Heart left ventricle (tissue), 13 donors: ENCODE data around the gene NIT2.

Source experiments
- POLR2A ChIP-seq, 2 donors: fragments of 450-650 bp; IDR thresholded peaks; one replicate each; pipeline ENCODE4 v1.6.1; 2017; ENCODE audit warnings: antibody characterized with exemption in 2 of 2, mild to moderate bottlenecking in 2 of 2, moderate library complexity in 2 of 2
- TF ChIP-seq, protein P1 (sequence below), 12 donors: fragments of 200-600 bp; sonication (generic) in 4 of 12; IDR thresholded peaks; one replicate each; pipeline versions ENCODE4 v1.5.0 to v1.8.0; 2018 to 2022; ENCODE audit warnings: antibody characterized with exemption in 12 of 12, mild to moderate bottlenecking in 5 of 12
- donor health status: ischemic (EF 13 %, LVEDD 7.1; RV severe dilation, severe dysfunction).
- donor health status: DM: no; HTN: yes; CAD: no.
- donor health status: DM: no; HTN: no; CAD: no.
- donor health status: ischemic (EF 25% LVEDD 6.9; RV normal size, moderate dysfunction).
- donor health status: ischemic (EF 25% LVEDD 5.7; RV mildly dilated, moderate dysfunction).
- donor health status: ischemic (EF 35%, LVEDD 5.7; RV mildly dilated, moderate dysfunction).
- donor health status: nonischemic (EF 11% LVEDD 7.7; RV severe dilation, severe dysfunction).
- donor health status: DM: yes; HTN: yes; CAD: no.
- donor health status: PGD.
- donor health status: ischemic (EF 29% LVEDD 5.4; RV normal size, mild dysfunction).
- donor health status: nonischemic (EF 23%, LVEDD 6.1; RV moderate dilation, normal function).

DNA sequence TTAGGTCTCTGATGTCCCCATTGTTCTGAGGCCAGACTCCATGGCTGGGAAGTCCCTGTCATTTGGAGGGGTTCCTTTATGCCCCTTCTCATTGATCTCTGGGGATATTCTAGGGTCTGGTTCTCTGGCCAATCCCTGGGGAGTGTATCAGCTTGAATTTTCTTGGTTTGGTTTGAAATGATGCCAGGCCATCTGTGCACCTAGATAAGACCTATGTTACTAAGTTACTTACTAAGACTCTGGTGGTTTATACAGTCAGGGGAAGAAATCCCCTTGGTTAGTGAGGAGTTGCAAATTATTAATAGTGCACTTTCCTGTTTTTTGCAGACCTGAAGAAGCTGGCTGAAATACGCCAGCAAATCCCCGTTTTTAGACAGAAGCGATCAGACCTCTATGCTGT is 20.3 kb downstream of the NIT2 start:
- TF ChIP-seq, protein P1, sequence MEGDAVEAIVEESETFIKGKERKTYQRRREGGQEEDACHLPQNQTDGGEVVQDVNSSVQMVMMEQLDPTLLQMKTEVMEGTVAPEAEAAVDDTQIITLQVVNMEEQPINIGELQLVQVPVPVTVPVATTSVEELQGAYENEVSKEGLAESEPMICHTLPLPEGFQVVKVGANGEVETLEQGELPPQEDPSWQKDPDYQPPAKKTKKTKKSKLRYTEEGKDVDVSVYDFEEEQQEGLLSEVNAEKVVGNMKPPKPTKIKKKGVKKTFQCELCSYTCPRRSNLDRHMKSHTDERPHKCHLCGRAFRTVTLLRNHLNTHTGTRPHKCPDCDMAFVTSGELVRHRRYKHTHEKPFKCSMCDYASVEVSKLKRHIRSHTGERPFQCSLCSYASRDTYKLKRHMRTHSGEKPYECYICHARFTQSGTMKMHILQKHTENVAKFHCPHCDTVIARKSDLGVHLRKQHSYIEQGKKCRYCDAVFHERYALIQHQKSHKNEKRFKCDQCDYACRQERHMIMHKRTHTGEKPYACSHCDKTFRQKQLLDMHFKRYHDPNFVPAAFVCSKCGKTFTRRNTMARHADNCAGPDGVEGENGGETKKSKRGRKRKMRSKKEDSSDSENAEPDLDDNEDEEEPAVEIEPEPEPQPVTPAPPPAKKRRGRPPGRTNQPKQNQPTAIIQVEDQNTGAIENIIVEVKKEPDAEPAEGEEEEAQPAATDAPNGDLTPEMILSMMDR (IDR thresholded peaks at IDR 0.05): no peak
- TF ChIP-seq POLR2A (IDR thresholded peaks at IDR 0.05): no peak
